GM10266 (cell line): ENCODE measurements around the gene NLRC5.
"Not testable (repeated sequence)": the region's sequence is repeated elsewhere in the genome, so short reads cannot be mapped to it uniquely, and the experiment has no call there.

ENCODE experiments used
- DNase-seq: peaks from one replicate; pipeline ENCODE4 v3.0.0; 2012; ENCODE audit errors: extremely low spot score
- TF ChIP-seq, protein P1 (sequence below): IDR thresholded peaks from 2 replicates; pipeline ENCODE4 v1.5.1; 2012; ENCODE audit warnings: mild to moderate bottlenecking, low read depth; ENCODE audit not compliant: control insufficient read depth, insufficient read depth; ENCODE audit errors: missing control alignments

Gene NLRC5

GRCh38 chr16:57092786-57093411, 103.5 kb downstream of the NLRC5 start:
- peak; percentile 81 for DNase-seq
- TF ChIP-seq, protein P1, sequence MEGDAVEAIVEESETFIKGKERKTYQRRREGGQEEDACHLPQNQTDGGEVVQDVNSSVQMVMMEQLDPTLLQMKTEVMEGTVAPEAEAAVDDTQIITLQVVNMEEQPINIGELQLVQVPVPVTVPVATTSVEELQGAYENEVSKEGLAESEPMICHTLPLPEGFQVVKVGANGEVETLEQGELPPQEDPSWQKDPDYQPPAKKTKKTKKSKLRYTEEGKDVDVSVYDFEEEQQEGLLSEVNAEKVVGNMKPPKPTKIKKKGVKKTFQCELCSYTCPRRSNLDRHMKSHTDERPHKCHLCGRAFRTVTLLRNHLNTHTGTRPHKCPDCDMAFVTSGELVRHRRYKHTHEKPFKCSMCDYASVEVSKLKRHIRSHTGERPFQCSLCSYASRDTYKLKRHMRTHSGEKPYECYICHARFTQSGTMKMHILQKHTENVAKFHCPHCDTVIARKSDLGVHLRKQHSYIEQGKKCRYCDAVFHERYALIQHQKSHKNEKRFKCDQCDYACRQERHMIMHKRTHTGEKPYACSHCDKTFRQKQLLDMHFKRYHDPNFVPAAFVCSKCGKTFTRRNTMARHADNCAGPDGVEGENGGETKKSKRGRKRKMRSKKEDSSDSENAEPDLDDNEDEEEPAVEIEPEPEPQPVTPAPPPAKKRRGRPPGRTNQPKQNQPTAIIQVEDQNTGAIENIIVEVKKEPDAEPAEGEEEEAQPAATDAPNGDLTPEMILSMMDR: peak; percentile 68

- no peak for DNase-seq
- TF ChIP-seq, protein P1: no peak
These were observed 104.6 kb downstream of the NLRC5 start for GRCh38 chr16:57093666-57094564.

- TF ChIP-seq, protein P1: no peak
- no peak for DNase-seq
These were observed 105.6 kb downstream of the NLRC5 start for GRCh38 chr16:57094911-57095310.

- TF ChIP-seq, protein P1: no peak
- DNase-seq: no peak
These were observed 106.8 kb downstream of the NLRC5 start for GRCh38 chr16:57096192-57096591.

DNA sequence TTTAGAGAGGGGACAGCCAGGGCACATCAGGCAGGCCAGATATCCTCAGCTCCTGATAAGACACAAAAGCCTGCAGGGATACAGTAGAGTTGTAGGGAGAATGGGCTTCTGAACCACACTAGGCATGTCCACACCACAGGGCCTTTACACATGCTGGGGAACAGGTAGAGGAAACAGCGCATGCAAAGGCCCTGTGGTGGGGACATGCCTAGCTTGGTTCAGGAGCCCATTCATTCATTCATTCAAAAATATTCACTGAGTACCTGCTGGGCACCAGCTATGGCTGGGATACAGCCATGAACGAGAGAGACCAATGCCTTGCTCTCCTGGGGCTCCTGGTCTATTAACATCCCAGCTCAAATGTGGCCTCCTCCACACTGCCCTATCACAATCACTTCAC, 107.4 kb downstream of the NLRC5 start:
- DNase-seq: no peak

DNA sequence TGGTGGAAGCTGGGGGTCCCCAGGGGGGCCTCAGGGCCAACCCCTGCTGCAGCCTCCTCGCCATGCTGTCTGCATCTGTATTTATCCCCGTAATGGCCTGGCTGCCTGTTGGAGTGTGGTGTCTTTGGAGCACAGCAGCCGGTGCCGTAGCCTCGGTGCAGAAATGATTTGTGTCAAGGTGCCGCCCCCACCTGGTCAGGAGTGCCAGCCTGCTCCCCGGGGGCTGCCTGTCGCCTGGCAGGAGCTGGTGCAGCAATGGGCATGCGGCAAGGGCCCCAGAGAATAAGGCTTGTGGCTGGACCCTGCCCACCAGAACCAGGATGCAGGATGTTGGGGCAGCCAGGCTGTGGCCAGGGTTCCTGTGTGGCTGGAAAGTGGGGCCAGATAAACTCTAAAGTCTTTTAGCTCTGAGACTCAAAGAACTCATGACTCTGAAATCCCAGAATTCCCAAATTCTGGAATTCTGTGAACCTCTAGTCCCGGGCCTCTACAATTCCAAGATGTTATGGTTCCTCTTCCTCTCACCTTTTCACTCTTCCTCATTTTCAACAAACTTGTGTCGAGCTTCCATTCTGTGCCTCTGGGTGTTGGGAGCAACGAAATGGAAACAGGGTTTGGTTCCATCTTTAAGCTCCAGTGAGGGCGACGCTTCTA, 109.0 kb downstream of the NLRC5 start:
- no peak for DNase-seq
- TF ChIP-seq, protein P1: no peak

More for the DNA sequence above, 107.4 kb downstream of the NLRC5 start:
- TF ChIP-seq, protein P1: no peak

DNA sequence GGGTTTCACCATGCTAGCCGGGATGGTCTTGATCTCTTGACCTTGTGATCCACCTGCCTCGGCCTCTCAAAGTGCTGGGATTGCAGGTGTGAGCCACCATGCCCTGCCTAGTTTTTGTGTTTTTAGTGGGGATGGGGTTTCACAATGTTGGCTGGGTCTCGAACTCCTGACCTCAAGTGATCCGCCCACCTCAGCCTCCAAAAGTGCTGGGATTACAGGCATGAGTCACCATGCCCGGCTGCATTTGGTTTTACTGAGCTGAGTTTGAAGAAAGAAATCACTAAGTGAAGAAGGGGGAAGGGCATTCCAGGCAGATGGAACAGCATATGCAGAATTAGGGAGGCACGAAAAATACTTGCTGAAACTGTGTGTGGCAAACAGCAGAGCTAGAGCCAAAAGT, 110.6 kb downstream of the NLRC5 start:
- not testable (repeated sequence) for DNase-seq
